Stromal cell of bone marrow (primary cell): ENCODE measurements around the gene BTD.
"Not testable (repeated sequence)": the region's sequence is repeated elsewhere in the genome, so short reads cannot be mapped to it uniquely, and the experiment has no call there.

ENCODE experiments used
- DNase-seq: peaks from one replicate; pipeline ENCODE4 v3.0.0-alpha.2; 2012; ENCODE audit warnings: low read depth

Gene BTD

DNA sequence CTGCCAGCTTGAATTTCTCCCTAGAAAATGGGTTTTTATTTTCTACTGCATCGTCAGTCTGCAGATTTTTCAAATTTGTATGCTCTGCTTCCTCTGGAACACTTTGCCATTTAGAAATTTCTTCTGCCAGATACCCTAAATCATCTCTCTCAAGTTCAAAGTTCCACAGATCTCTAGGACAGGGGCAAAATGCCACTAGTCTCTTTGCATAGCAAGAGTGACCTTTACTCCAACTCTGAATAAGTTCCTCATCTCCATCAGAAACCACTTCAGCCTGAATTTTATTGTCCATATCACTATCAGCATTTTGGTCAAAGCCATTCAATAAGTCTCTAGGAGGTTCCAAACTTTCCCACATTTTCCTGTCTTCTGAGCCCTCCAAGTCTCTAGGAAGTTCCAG lies 3.0 kb downstream of the BTD start:
- not testable (repeated sequence) for DNase-seq

DNA sequence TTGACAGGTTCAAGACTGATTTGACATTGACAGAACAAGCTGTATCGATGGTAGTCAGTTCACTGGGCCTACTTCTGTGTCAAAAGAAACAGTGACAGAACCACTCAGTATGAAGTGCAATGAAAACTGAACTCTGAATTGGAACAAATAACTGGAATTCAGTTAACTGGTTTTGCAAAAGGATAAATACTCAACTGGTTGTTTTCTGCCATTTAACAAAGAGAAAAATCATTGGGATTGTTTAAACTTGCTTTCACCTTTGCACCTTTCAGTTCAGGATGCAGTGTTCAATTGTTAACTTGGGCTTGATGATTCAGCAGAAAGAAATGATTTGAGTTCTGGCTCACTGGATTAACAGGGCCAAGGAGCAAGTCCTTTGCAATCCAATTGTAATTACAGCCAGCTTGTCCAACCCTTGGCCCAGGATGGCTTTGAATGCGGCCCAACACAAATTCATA lies 4.9 kb downstream of the BTD start:
- no peak for DNase-seq

- peak; percentile 53 for DNase-seq
Observed at GRCh38 chr3:15610082-15610759, 8.7 kb downstream of the BTD start.

DNA sequence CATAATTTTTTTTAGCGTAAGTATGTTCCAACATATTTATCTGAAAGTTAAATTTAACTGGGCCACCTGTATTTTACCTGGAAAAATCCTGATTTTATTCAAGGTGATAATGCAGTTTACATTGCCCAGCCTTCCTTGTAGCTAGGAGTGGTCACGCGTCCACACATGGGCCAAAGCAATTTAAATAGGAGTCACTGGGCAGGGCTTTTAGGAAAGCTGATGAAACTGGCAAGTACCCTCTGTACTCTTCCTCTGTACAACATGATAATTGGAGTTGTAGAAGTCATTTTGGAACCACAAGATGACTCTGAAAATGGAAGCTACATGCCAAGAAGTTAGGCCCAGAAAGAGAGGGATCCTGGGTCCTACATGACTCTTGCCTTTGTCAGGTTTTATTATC lies 9.5 kb downstream of the BTD start:
- DNase-seq = no peak

- no peak for DNase-seq
Observed at GRCh38 chr3:15612001-15612400, 10.5 kb downstream of the BTD start.

DNA sequence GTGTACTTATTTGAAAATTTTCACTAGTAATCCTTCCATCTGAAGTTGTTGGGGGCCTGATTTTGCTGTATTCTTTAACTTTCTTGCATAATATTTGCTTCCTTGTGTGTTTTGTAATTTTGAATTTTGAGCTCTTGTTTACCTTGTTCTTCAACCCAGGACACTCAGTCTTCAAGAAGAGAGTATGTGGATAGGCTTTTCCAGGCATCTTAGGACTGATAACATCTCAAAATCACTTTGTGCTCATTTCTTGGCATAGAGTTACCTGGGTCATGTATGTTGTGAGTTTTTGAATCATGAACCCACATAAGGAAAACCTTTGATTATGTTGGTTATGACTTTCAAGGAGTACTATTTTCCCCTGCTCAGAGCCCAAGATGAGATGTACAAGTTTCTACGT lies 13.4 kb downstream of the BTD start:
- no peak for DNase-seq

- no peak for DNase-seq
Observed at GRCh38 chr3:15616053-15616452, 14.5 kb downstream of the BTD start.

DNA sequence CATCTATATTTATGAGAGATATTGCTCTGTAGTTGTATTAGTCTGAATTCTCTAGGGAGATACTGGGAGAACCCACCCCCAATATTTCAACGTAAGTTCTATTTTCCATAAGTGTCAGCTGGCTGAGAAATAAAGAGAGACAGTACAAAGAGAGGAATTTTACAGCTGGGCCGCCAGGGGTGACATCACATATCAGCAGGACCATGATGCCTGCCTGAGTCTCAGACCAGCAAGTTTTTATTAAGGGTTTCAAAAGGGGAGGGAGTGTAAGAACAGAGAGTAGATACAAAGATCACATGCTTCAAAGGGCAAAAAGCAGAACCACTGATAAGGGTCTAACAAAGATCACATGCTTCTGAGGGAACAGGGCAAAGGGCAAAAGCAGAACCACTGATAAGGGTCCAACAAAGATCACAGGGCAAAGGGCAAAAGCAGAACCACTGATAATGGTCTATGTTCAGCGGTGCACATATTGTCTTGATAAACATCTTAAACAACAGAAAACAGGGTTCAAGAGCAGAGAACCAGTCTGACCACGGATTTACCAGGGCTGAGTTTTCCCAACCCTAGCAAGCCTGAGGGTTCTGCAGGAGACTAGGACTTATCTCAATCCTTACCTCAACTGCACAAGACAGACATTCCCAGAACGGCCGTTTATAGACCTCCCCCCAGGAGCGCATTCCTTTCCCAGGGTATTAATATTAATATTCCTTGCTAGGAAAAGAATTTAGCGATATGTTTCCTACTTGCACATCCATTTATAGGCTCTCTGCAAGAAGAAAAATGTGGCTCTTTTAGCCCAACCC lies 18.3 kb downstream of the BTD start:
- not testable (repeated sequence) for DNase-seq

- no peak for DNase-seq
Observed at GRCh38 chr3:15623535-15624440, 22.2 kb downstream of the BTD start.

GRCh38 chr3:15628967-15629366 lies 27.4 kb downstream of the BTD start:
- DNase-seq = no peak

GRCh38 chr3:15629860-15630597 lies 28.5 kb downstream of the BTD start:
- DNase-seq = peak; percentile 81

DNA sequence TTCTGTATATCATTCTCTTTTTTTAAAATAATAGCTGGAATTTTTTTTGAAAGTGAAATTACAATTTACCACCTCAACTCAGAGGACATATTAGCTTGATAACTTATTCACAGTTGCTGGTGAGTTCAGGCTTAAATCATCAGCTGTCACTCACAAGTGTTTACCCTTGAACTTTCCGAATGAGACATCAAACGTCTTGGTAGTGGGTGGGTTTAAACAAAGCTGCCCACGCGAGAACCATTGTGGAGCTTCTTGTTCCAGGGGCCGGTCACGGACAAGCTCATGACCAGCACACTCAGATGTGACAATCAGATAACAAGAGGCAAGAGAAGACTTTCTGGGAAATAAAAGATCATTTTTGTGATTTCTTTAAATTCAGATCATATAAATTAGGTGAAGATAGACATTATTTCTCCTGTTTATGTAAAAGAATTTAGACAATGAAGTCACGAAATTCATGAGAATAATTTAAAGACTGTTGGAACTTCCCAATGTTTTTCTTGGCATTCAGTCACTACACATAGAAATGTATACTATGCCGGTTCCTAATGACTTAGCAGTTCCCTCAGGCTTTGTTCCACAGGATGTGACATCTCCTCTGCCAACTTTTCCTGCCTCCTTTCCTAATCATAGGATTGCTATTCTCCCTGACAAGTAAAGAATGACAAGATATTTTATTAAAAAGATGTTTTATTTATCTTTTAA lies 29.3 kb downstream of the BTD start:
- no peak for DNase-seq

DNA sequence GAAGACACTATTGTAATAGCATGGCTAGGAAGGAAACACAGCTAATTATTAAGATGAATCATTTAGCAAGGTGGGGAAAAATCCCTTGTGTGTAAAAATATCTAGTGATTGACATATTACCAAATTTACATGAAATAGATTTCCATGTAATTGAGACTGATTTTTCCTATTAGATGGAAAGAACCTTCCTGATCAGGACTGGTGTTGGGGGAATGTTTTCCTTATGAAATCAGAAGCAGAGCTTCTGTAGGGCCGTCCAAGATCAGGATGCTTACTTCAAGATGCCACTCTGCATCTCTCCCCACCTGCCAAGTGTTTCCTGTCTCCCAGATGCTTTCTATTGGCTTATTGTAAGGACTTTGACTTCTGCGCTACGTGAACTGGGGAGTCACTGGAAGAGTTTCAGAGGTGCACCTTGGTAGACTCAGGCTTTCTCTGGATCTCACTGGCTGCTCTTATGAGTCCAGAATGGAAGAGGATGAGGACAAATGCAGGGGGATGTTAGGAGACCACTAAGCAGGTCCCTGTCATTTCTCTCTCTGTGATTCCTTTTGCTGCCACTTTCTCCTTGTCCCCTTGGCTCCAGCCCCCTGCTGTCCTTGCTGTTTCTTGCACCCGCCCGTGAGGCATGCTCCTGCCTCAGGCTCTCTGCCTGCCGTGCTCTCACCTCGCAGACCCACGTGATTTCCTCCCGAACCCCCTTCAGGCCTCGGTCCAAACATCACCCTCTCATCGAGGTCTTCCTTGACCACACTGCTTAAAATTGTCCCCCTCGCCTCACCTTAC lies 30.1 kb downstream of the BTD start:
- DNase-seq = no peak

DNA sequence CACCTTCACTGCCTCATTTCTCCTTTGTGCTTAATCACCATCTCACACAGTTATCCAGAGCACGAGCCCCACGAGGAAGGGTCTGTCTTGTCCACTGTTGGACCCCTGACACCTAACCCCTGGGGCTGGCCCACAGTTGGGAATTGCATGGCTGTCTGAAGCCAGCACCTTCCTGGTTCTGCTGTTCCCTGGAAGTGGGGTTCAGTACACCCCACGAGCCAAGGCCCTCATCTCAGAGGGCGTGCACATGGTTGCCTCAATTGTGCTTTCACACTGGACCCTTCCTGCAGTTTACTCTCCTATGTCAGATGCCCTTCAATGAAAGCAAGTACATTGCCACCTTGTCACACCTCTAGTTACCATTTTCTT lies 30.7 kb downstream of the BTD start:
- DNase-seq = no peak

DNA sequence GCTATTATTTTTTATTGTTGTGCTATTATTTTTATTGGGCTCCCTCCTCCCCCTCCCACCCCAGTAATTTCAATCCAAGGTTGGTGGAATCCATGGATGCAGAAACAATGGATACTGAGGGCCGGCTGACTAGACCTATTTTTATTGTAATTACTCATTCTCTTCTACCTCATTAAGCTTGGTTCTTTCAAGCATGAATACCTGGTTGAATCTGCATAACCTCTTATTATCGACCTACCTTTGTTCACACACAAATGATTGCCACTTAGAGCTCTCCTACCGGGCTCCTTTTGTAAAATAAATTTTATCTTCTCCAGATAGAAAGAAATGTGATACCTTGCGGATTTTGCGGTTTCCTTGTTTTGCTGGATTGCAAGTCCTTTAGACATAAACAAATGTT lies 31.6 kb downstream of the BTD start:
- DNase-seq = no peak

GRCh38 chr3:15633766-15634598 lies 32.4 kb downstream of the BTD start:
- DNase-seq = no peak

DNA sequence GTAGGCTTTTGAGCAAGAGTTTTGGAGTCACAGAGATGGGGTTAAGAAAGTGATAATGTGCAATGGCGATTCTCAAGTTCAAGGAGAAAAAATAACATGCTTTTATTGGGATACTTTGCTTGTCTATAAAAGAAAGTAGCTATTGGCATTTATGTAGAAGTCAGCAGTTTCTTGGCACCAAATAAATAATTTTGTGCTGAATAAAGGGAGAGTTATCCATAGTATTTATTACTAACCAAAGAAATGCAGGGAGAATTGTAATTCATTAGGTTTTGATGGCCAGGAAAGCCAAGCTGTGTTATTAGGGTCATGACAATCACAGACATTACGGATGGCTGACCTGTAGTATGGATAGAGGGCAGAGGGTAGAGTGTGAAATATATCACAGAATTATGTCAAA lies 33.1 kb downstream of the BTD start:
- no peak for DNase-seq

DNA sequence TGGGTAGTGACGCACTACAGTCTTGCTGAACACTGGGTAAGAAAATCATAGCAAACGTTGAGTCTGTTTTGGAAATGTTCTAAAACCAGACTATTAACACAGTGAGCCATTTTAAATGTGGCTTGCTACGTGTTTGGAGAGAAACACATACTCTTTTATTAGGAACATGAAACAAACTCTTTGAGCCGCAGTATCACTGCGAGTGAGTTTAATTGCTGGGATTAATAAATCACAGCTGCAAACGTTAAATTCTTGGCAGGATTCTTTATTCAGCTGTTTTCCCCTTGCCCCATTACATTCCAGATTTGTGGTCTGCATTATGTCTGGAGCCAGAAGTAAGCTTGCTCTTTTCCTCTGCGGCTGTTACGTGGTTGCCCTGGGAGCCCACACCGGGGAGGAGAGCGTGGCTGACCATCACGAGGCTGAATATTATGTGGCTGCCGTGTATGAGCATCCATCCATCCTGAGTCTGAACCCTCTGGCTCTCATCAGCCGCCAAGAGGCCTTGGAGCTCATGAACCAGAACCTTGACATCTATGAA lies 33.6 kb downstream of the BTD start:
- DNase-seq = peak; percentile 59

- peak; percentile 82 for DNase-seq
Observed at GRCh38 chr3:15636028-15636709, 34.6 kb downstream of the BTD start.
